Osteocyte (in vitro differentiated cells): ENCODE measurements around the gene LSM14A. TPM values are rescaled to one million over a fixed set of nuclear protein-coding genes. Genes with fewer than 3 reads are reported as not detected.

Experiments used
- DNase-seq: peaks from one replicate; pipeline ENCODE4 v3.0.0; 2021; ENCODE audit warnings: mixed read lengths; ENCODE audit not compliant: unreplicated experiment; ENCODE audit errors: extremely low spot score
- H3K27ac Mint-ChIP-seq: one replicate; pipeline ENCODE4 v1.8.0; 2021; ENCODE audit warnings: mild to moderate bottlenecking, mixed read lengths; ENCODE audit not compliant: unreplicated experiment
- H3K27me3 Mint-ChIP-seq: one replicate; pipeline ENCODE4 v1.8.0; 2021; ENCODE audit warnings: mixed read lengths; ENCODE audit not compliant: unreplicated experiment
- H3K36me3 Mint-ChIP-seq: one replicate; pipeline ENCODE4 v1.8.0; 2021; ENCODE audit warnings: mixed read lengths; ENCODE audit not compliant: unreplicated experiment
- H3K4me1 Mint-ChIP-seq: one replicate; pipeline ENCODE4 v1.8.0; 2021; ENCODE audit warnings: mixed read lengths; ENCODE audit not compliant: unreplicated experiment
- H3K4me3 Mint-ChIP-seq: one replicate; pipeline ENCODE4 v1.8.0; 2021; ENCODE audit warnings: mild to moderate bottlenecking, moderate library complexity, mixed read lengths; ENCODE audit not compliant: unreplicated experiment
- H3K9me3 Mint-ChIP-seq: one replicate; pipeline ENCODE4 v1.8.0; 2021; ENCODE audit warnings: mixed read lengths; ENCODE audit not compliant: unreplicated experiment
- total RNA-seq: library from RNA; stranded (reverse); gene quantifications from 2 replicates; pipeline ENCODE4 v1.2.1, GENCODE V29; 2021
- TF ChIP-seq, protein P1 (sequence below): fragments of 200-600 bp; sonication (generic); IDR thresholded peaks from 2 replicates; pipeline ENCODE4 v1.5.0; 2021; ENCODE audit warnings: antibody characterized with exemption, mild to moderate bottlenecking, moderate library complexity

The LSM14A gene
- total RNA-seq, 1 donor from 2014 or later, result 97.8 TPM

DNA sequence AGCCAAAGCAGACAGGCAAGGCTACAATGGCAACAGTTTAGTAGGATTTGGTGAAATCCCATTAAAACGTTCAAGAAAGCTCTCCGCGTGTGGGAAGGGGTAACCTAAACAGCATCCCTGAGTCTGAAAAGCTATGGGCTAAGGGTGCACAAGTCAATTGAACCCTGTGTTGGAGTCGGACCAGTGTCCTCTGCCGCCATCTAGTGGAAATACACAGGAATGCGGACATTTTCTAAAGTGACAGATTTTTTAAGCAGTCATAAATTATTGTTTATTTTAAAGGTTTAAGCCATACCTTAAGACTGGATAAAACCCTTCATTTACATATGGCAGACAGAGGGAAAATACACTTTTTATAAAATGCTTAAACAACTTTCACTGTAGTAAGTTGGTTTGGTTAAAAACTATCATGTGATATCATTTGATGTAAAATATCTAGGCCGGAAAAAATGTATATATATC, 26.5 kb upstream of the LSM14A start:
- DNase-seq, result no peak
- no peak overlapping the region for H3K27ac Mint-ChIP-seq

DNA sequence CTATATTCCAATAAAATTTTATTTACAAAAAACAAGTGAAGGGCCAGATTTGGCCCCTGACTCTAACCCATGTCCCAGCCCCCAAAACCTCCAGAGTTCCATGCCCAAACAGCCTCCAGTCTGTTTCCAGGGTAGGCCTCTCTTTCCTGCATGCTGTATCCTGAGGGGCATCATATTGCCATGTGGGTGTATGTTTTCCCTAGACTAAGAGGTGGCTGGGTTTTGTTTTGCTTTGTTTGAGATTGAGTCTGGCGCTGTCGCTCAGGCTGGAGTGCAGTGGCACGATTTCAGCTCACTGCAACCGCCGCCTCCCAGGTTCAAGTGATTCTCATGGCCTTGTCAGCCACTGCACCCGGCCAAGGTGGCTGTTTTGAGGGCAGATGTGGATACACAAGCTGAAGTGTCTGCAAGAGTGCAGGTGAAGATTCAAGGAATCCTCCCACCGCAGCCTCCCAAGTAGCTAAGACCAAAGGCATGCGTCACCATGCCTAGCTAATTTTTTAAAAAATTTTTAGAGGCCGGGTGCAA, 23.6 kb upstream of the LSM14A start:
- TF ChIP-seq, protein P1, sequence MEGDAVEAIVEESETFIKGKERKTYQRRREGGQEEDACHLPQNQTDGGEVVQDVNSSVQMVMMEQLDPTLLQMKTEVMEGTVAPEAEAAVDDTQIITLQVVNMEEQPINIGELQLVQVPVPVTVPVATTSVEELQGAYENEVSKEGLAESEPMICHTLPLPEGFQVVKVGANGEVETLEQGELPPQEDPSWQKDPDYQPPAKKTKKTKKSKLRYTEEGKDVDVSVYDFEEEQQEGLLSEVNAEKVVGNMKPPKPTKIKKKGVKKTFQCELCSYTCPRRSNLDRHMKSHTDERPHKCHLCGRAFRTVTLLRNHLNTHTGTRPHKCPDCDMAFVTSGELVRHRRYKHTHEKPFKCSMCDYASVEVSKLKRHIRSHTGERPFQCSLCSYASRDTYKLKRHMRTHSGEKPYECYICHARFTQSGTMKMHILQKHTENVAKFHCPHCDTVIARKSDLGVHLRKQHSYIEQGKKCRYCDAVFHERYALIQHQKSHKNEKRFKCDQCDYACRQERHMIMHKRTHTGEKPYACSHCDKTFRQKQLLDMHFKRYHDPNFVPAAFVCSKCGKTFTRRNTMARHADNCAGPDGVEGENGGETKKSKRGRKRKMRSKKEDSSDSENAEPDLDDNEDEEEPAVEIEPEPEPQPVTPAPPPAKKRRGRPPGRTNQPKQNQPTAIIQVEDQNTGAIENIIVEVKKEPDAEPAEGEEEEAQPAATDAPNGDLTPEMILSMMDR, result no peak
- H3K36me3 Mint-ChIP-seq, result no peaks in the 10 kb centered on the region
- no peak for DNase-seq
- H3K4me1 Mint-ChIP-seq, result no peaks in the 10 kb centered on the region
- H3K27ac Mint-ChIP-seq, result no peak overlapping the region
- no peak overlapping the region for H3K4me3 Mint-ChIP-seq
- H3K9me3 Mint-ChIP-seq, result no peaks in the 10 kb centered on the region
- peaks cover 8% of the 10 kb centered on the region for H3K27me3 Mint-ChIP-seq

More for the DNA sequence above, 26.5 kb upstream of the LSM14A start:
- H3K9me3 Mint-ChIP-seq, result no peaks in the 10 kb centered on the region
- no peaks in the 10 kb centered on the region for H3K36me3 Mint-ChIP-seq
- no peaks in the 10 kb centered on the region for H3K4me1 Mint-ChIP-seq
- no peaks in the 10 kb centered on the region for H3K27me3 Mint-ChIP-seq
- H3K4me3 Mint-ChIP-seq, result no peak overlapping the region
- TF ChIP-seq, protein P1, result peak; percentile 86

DNA sequence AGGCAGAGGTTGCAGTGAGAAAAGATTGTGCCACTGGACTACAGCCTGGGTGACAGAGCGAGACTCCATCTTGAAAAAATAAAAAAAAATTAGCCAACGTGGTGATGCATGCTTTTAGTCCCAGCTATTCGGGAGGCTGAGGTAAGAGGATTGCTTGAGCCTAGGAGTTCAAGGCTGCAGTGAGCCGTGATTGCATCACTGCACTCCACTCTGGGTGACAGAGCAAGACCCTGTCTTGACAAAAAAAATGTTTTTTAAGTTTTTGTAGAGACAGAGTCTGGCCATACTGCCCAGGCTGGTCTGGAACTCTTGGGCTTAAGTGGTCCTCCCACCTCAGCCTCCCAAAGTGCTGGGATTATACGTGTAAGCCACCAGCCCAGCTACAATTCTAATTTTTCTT, 22.4 kb upstream of the LSM14A start:
- Mint-ChIP-seq H3K27me3 (peaks cover 8% of the 10 kb centered on the region), H3K4me1 (no peaks in the 10 kb centered on the region), H3K27ac (no peak overlapping the region), H3K9me3 (no peaks in the 10 kb centered on the region), H3K36me3 (no peaks in the 10 kb centered on the region), H3K4me3 (no peak overlapping the region)
- DNase-seq, result no peak
- TF ChIP-seq, protein P1, result no peak

DNA sequence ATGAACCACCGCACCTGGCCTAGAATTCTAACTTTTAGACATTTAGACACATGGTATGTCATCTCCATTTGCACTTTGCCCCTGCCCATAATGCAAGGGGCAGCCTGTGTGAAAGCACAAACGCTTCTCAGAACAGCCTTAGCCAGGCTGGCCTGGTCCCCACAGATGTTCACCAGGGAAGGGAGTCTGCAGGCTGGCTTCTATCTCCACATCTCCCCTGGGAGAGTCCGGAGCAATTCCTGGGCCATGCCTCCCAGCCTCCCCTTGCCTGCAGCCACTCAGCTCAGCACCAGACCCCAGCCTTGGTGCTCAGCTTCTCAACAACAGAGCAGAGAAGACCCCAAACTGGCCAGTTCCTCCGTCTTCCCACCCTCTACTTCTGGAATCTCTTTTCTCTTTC, 21.7 kb upstream of the LSM14A start:
- DNase-seq, result no peak
- Mint-ChIP-seq H3K27me3 (peaks cover 8% of the 10 kb centered on the region), H3K36me3 (no peaks in the 10 kb centered on the region), H3K9me3 (no peaks in the 10 kb centered on the region), H3K27ac (no peak overlapping the region), H3K4me1 (no peaks in the 10 kb centered on the region), H3K4me3 (no peak overlapping the region)
- TF ChIP-seq, protein P1, result no peak

DNA sequence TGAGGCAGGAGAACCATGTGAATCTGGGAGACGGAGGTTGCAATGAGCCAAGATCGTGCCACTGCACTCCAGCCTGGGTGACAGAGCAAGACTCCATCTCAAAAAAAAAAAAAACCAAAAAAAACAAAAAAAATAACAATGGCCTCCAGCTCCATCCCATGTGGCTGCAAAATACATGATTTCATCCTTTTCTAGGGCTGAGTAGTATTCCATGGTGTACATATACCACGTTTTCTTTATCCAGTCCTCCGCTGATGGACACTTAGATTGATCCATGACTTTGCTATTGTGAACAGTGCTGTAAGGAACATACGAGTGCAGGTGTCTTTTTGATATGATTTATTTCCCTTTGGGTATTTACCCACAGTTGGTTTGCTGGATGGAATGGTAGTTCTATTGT, 20.9 kb upstream of the LSM14A start:
- H3K27me3 Mint-ChIP-seq, result peaks cover 8% of the 10 kb centered on the region
- no peaks in the 10 kb centered on the region for H3K9me3 Mint-ChIP-seq
- H3K27ac Mint-ChIP-seq, result no peak overlapping the region
- TF ChIP-seq, protein P1, result no peak
- H3K4me3 Mint-ChIP-seq, result no peak overlapping the region
- no peaks in the 10 kb centered on the region for H3K36me3 Mint-ChIP-seq
- no peak for DNase-seq
- H3K4me1 Mint-ChIP-seq, result no peaks in the 10 kb centered on the region
